ENCODE results near the gene GPC3.
"Not testable (repeated sequence)": the region's sequence is repeated elsewhere in the genome, so short reads cannot be mapped to it uniquely, and the experiment has no call there.

The GPC3 gene

GRCh38 chrX:133995759-133996158 is 10.4 kb upstream of the GPC3 start:
- DNase-seq (ENCODE audit: low read depth, low spot score), result no peak

DNA sequence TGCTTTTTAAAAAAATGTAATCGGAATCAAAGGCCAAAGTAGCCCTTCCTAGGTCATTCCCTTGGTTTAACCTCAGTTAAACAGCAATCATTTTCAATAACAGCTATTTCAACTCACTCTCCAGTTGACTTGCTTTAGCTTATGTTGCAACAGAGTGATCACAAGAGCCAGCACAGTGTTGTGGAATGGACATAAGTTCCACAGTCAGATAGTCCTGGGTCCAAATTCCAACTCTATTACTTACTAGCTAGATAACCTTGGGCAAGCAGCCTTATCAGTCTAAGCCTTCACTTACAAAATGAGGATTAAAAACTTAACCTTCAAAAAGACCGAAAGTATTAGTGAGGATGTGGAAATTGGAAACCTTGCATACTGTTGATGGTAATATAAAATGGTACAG is 9.2 kb upstream of the GPC3 start:
- DNase-seq (ENCODE audit: low read depth, low spot score), result no peak

DNA sequence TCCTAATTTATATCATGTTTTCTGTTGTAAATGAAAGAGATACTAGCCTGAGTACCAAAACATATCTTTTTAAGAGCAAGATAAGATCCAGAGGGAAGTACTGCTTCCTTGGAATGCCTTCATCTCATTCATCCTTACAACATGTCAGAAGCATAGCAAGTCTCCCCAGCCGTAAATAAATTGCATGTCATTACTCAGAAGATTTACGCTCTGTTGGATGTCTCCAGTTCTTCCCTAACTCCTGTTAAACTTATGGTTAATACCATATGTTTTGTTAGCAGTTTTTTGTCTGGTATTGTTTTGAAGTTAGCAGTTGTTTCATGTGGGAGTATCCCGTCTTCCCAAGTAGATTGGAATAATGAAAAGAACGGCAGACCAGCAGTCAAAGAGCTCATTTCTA is 7.5 kb upstream of the GPC3 start:
- DNase-seq (ENCODE audit: low read depth, low spot score), result no peak

DNA sequence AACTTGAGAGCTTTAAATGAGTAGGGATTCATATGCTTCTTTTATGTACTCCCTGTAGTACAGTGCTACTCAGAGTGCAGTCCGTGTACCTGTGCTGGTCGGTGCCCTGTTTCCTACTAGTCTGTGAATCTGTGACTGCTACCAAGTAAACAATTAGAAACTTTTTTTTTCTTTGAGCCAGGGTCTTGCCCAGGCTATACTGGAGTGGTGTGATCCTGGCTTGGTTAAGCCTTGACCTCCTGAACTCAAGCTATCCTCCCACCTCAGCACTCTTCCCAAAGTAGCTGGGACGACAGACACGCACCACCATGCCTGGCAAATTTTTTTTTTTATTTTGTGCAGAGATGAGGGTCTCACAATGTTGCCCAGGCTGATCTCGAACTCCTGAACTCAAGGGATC is 6.4 kb upstream of the GPC3 start:
- no peak for DNase-seq (ENCODE audit: low read depth, low spot score)

GRCh38 chrX:133991057-133991456 is 5.7 kb upstream of the GPC3 start:
- not testable (repeated sequence) for DNase-seq (ENCODE audit: low read depth, low spot score)

DNA sequence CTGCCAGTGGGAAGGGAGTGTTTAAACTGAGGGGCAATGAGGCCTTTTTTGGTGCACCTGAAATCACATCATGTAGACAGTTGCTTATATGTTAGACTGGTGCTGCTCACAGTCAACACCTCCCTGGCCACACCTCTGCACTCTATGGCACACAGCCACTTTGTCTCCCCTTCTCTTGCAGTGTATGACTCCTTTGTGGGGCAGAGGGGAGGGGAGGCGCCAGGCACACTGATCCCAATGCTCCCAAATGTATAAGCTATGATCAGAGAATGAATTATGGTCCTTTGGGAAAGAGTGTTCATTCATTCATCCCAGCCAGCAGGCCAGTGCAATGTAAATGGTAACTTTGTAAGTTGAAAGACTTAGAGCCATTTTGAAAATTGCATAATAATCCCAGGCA is 4.6 kb upstream of the GPC3 start:
- no peak for DNase-seq (ENCODE audit: low read depth, low spot score)

DNA sequence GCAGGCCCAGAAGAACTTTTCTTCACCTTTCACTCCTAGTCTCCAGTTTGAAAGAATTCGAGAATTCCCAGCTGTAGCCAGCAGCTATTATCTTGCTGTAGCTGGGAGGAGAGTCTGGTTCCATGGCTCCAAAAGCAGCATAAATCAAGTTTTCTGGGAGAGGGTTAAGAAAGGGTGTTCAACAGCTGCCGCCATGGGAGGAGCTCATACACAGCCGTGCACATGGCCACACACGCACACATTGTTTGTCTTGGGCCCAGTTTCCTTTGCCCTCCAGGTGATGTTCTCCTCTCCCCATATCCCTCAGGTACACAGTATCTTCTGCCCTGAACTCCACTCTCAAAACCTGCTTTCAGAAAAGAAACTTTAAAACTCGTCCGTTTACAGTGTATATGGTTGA is 4.1 kb upstream of the GPC3 start:
- DNase-seq (ENCODE audit: low read depth, low spot score), result no peak

DNA sequence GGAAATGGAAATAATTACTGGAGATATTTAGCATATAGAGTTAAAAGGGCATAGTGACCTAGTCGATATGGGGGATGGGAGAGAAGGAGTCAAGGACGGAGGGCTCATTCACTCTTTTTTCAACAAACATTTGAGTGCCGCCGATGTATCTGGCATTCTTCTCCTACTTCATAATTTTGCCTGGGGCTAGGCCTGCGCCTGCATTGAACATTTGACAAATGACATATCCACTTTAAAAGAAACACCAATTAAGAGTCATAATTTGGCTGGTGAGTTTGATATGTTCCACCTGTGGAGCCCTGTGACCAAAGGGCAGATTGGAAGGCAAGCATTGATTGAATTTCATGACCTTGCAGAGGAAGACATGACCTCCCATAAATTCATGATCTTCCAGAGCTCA is 2.6 kb upstream of the GPC3 start:
- no peak for DNase-seq (ENCODE audit: low read depth, low spot score)

DNA sequence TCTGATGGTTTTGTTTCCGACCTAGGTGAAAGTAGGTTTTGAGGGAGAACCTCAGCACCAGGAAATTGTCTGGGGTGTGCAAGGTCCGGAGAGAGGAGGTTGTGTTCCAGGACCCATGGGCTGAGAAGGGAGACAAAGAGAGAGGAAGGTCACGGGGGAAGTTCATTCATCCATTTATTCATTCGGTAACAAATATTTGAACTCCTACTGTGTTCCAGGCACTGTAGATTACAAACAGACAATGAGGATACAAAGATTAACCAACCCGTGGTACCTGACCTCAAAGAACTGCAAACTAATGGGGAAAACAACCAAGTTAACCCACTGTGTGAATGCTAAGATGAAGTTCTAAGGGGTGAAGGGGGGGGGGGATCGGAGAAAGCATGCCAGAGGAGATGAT is 1.8 kb upstream of the GPC3 start:
- no peak for DNase-seq (ENCODE audit: low read depth, low spot score)

DNA sequence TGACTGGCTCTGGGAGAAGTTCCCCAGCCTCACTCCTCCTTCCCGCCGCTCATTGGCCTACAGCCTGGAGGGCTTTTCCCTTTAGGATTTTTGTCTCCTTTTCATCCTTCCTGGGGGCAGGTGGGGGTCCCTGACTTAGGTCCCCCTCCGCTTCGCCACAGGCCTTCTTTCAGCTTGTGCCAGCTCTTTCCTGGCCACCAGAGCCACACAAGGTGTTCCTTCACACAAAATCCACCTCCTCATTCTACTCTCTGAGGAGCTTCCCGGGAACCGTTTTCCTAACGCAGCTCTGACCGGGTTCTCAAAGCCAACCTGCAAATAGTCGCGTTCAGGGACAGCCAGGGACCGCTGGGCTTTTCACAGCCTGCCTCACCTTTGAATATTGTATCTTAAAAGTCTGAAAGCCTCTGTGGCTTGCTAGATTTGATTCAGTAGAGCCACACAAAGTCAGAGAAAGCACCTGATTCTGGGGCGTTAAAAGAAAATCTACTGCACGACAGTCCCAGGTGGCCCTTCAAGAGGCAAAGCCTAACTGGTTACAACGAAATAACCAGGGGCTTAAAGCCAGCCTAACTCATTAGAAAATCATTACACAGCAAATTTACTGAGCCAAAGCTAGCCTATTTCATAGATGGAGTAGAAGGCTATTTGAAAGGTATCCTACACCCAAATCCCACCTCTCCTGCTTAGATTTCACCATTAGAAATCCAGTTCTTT is 731 bp upstream of the GPC3 start:
- no peak for DNase-seq (ENCODE audit: low read depth, low spot score)

GRCh38 chrX:133984857-133985163 is 584 bp downstream of the GPC3 start:
- no peak for DNase-seq (ENCODE audit: low read depth, low spot score)

GRCh38 chrX:133983974-133984845 is 1.2 kb downstream of the GPC3 start:
- no peak for DNase-seq (ENCODE audit: low read depth, low spot score)

DNA sequence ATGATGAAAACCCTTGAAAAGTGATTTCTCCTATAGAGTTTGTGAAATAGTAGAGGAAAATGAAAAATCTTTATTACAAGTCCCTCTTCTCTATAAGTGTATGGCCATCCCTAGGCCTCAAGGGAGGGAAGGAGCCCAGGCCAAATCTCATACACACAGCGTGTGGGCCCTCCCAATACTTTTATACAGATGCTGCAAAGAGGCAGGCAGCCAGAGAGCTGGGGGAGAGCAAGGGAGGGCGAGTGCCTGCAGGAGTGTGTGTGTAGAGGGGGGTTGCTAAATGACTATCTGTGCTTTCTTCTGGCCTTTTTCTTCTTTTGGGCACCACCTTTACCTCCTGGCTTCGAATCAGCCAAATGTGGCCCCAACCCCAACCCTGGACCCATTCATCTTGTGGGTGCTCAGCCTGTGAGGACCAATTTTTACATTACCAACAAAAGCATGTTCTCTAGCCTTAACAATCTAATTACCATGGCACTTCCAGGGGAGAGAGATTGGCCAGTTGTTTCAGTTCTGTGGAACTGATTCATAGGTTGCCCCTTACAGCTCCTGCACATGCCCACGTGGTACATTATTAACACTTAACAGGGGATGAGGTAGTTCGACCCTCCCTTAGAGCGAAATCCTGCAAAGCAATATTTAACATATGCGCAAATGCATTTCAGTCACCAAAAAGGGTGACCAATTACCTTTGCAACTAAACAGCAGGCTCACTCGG is 2.0 kb downstream of the GPC3 start:
- no peak for DNase-seq (ENCODE audit: low read depth, low spot score)

DNA sequence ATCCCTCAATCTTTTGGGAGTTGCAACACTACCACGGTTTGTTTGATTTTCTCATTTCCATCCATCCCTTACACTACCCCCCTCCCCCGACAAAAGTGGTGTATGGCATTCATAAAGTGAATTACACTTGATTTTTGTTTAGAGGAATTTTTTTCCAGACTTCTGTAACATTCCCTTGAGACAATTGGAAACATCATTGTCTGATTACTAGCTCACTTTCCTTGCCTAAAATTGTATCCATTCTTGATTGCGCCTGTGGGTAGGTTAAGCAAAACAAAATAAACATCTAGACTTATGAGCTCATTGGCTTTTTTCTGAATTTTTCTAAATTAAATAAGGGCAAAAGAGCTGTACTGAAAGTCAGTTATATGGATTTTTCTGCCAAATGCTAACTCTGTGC is 3.5 kb downstream of the GPC3 start:
- DNase-seq (ENCODE audit: low read depth, low spot score), result no peak

- no peak for DNase-seq (ENCODE audit: low read depth, low spot score)
Observed at GRCh38 chrX:133980832-133981588, 4.4 kb downstream of the GPC3 start.

DNA sequence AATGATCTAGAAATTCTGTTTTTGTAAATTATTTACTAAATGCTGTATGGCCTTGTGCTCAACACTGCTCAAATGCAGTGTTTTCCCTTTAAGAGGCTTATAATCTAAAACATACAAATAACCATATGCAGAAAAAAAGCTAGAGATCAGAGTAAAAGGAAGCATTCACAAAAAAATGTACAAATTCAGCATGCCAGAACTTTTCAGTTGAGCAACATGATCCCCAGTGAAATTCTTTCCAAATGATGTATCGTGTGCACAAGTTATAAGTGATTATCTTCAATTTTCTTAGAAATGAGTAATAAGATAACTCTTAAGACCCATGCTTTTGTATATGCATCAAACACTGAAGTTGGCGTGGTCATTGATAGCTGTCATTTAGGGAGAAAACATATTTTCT is 5.0 kb downstream of the GPC3 start:
- DNase-seq (ENCODE audit: low read depth, low spot score), result no peak

DNA sequence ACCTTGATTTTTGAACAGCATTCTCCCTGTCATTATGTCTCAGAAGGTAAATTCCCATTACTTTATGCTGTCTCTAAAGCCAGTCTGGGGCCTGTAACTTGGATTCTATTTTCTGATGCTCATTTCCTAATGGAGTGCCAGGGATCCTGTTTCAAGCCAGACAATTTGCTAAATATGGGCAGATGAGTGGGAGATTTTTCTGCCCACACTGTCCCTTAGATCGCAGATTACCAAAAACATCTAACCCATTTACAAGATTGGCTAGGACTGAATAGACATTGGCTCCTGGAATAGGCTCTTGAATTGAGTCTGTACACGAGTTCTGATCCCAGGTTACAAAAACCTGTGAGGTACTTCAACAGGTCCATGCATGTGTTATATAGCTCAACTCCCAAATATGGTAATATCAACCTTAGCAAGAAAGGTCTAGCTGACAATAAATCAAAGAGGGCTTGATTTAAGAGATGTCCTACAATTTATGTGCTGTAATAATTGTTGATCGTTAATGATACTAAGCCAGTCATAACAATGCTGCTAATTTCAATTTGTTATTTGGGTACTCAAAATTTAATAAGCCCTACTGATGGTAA is 5.7 kb downstream of the GPC3 start:
- no peak for DNase-seq (ENCODE audit: low read depth, low spot score)

DNA sequence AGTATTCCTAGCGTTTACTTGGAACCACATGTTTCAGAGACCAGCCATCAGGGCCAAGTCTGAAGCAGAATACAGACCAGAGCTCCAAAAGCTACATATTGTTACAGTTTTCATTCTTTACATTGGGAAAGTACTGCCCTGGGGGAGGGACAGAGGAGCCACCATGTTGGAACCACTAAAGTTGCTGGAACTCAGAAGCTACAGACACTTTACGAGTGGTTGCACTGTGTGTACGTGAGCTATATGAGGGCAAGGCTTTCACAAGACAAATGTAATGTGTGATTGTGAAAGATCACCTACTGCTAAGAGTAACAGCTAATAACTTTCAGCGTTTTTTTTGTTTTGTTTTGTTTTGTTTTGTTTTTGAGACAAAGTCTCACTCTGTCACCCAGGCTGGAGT is 11.7 kb downstream of the GPC3 start:
- no peak for DNase-seq (ENCODE audit: low read depth, low spot score)

GRCh38 chrX:133972916-133973315 is 12.5 kb downstream of the GPC3 start:
- no peak for DNase-seq (ENCODE audit: low read depth, low spot score)

DNA sequence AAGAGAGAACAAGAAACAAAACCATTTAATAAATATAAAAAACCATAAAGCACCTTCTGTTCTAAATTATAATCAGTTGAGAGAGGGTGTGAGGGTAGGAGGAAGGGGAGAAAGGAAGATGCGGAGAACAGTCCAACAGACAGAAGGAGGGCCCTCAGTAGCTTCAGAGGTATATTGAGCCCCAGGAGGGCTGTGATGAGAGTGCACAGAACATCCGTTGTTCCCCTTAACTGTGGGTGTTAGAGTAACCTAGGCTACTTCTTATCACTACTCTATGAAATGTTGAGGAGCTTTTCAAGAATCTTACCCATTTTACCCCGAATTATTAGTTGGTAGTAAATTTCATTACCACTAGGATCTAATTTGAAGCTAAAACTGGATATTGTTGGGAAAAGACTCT is 13.8 kb downstream of the GPC3 start:
- no peak for DNase-seq (ENCODE audit: low read depth, low spot score)

DNA sequence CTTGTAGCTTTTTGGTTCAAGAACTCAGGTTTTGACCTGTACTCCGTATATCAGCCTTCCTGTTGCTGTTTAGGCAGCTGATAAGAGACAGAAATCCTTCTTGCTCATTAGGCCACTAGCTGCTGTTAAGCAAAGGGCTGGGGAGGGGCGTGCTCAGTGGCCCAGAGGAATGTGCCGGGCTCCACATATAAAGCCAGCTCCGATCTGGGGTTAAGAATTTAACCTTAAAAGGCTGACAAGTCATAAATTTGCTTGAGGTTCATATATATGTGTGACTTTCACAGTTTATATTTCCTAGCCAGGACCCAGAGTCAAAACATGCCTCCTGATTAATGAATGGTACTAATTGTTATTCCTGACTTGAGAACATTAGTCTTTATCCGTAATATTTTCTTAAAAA is 15.3 kb downstream of the GPC3 start:
- no peak for DNase-seq (ENCODE audit: low read depth, low spot score)

- no peak for DNase-seq (ENCODE audit: low read depth, low spot score)
Observed at GRCh38 chrX:133969191-133969590, 16.2 kb downstream of the GPC3 start.
